Measurements from ENCODE around the gene SOD3.

Gene SOD3

DNA sequence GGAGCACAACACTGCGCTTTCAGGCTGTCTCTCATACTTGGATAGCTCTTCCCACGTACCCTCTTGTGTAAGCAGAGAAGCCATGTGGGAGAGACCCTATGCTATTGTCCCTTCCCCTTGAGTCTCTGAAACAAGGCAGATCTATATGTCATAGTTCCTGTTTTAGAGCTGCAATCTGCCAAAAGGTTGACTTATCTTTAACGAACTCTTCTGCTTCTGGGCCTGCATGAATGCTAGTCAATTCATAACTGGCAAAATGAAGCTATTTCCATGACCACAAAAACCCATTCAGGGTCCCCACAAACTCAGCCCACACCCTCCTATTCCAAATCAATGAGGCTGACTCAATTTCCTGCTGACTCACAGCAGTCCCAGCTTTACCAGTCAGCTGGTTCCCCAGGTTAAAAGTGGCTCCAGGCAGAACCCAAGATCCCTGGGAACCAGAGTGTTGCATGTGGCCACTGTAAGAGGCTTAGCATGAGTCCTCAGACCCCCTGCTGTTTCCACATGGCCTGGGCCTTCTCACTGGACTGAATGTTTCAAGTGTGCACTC, 25.3 kb upstream of the SOD3 start:
- Histone ChIP-seq H3K9me3 (ENCODE audit: control insufficient read depth, insufficient read depth, low read depth, low read length) (no peaks in the 10 kb centered on the region), H3K4me1 (ENCODE audit: control insufficient read depth, insufficient read depth, low read length) (no peaks in the 10 kb centered on the region), H3K4me3 (ENCODE audit: low read depth, low read length) (no peak overlapping the region), H3K36me3 (ENCODE audit: control insufficient read depth in 2 of 2, insufficient read depth in 1 of 2, low read length in 2 of 2) (no peaks in the 10 kb centered on the region), H3K27ac (ENCODE audit: extremely low read depth, low read depth, low read length) (no peak overlapping the region)
- TF ChIP-seq IKZF3 (tag by site-specific recombination; IDR thresholded peaks at IDR 0.05): no peak
- TF ChIP-seq, protein P1, sequence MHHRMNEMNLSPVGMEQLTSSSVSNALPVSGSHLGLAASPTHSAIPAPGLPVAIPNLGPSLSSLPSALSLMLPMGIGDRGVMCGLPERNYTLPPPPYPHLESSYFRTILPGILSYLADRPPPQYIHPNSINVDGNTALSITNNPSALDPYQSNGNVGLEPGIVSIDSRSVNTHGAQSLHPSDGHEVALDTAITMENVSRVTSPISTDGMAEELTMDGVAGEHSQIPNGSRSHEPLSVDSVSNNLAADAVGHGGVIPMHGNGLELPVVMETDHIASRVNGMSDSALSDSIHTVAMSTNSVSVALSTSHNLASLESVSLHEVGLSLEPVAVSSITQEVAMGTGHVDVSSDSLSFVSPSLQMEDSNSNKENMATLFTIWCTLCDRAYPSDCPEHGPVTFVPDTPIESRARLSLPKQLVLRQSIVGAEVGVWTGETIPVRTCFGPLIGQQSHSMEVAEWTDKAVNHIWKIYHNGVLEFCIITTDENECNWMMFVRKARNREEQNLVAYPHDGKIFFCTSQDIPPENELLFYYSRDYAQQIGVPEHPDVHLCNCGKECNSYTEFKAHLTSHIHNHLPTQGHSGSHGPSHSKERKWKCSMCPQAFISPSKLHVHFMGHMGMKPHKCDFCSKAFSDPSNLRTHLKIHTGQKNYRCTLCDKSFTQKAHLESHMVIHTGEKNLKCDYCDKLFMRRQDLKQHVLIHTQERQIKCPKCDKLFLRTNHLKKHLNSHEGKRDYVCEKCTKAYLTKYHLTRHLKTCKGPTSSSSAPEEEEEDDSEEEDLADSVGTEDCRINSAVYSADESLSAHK (tag by site-specific recombination; IDR thresholded peaks at IDR 0.05): no peak
- no peak for TF ChIP-seq ZSCAN5A (tag by site-specific recombination; IDR thresholded peaks at IDR 0.05)
- TF ChIP-seq ZNF335 (tag by site-specific recombination; conservative IDR thresholded peaks at IDR 0.05): no peak
- TF ChIP-seq OSR2 (tag by site-specific recombination; IDR thresholded peaks at IDR 0.05): no peak
- no peak for TF ChIP-seq ZBTB8A (tag by site-specific recombination; IDR thresholded peaks at IDR 0.05)
- TF ChIP-seq ZNF23 (tag by site-specific recombination; IDR thresholded peaks at IDR 0.05; ENCODE audit: borderline replicate concordance): no peak
- TF ChIP-seq TSHZ1 (tag by site-specific recombination; IDR thresholded peaks at IDR 0.05; ENCODE audit: borderline replicate concordance): no peak
- TF ChIP-seq, protein P2, sequence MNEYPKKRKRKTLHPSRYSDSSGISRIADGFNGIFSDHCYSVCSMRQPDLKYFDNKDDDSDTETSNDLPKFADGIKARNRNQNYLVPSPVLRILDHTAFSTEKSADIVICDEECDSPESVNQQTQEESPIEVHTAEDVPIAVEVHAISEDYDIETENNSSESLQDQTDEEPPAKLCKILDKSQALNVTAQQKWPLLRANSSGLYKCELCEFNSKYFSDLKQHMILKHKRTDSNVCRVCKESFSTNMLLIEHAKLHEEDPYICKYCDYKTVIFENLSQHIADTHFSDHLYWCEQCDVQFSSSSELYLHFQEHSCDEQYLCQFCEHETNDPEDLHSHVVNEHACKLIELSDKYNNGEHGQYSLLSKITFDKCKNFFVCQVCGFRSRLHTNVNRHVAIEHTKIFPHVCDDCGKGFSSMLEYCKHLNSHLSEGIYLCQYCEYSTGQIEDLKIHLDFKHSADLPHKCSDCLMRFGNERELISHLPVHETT (tag by site-specific recombination; IDR thresholded peaks at IDR 0.05): no peak
- TF ChIP-seq ZNF221 (tag by site-specific recombination; IDR thresholded peaks at IDR 0.05; ENCODE audit: borderline replicate concordance): no peak
- no peak for TF ChIP-seq ZNF416 (tag by site-specific recombination; IDR thresholded peaks at IDR 0.05)
- no peak for TF ChIP-seq ZIC2 (tag by site-specific recombination; IDR thresholded peaks at IDR 0.05)
- TF ChIP-seq ZNF561 (tag by site-specific recombination; IDR thresholded peaks at IDR 0.05; ENCODE audit: borderline replicate concordance): no peak
- no peak for TF ChIP-seq ZNF529 (tag by site-specific recombination; IDR thresholded peaks at IDR 0.05; ENCODE audit: insufficient replicate concordance)
- no peak for TF ChIP-seq RBAK (tag by site-specific recombination; IDR thresholded peaks at IDR 0.05)
- no peak for TF ChIP-seq ZNF521 (tag by site-specific recombination; IDR thresholded peaks at IDR 0.05)
- no peak for TF ChIP-seq ZSCAN4 (tag by site-specific recombination; IDR thresholded peaks at IDR 0.05)
- no peak for TF ChIP-seq ZNF621 (tag by site-specific recombination; IDR thresholded peaks at IDR 0.05)
- ChIA-PET CTCF (interaction anchor here (0.8 kb wide), 1 partner anchor 282 kb away, joined by 4 read pairs; no protein-coding TSS in a partner anchor), POLR2A (no interaction called here)

All from HEK293 (cell line).